Fibroblast of skin of scalp (primary cell): ENCODE results near the gene RPS2.

Experiments used
- DNase-seq: peaks from one replicate; pipeline ENCODE4 v3.0.0-alpha.2; 2013

The RPS2 gene

DNA sequence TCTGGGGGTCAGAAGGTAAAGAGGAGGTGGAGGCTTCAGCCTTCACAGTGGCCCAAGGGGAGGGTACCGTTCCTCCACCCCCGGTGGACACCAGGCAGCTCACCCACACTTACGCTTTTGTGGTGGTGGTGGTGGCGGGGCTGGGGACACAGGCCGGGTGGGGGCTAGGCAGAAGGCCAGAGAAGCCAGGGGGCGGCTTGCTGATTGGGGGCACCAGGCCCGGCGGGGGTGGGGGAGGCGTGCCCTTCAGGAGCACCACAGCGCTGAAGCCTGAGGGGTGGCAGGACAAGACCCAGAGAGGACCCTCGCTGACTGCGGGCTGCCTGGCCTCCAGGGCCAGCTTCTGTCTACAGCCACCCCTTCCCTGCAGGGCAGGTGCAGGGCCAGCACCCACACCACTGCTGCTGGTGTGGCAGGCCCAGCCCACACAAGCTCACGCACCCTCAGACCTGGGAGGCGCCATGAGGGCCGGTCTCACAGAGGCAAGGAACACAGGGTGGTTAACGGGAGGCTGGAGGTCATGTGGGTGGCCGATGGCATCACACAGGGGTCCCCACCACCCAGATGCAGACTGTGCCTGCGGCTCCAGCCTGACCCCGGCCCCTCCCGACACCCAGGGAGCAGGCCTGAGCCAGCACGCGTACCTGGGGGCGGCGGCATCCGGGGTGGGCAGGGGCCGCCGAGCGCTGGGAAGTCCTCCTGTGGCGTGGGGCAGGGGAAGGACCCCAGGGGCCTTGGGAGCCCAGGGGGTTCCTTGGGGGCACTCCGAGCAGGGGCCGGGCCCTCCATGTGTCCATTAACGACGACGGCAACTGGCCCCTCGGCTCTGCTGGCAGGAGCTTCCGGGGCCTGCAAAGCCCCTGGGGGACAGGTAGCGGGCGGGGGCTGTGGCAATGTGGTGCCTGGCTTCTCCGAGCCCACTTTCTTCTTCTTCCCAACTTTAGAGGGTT is 34.5 kb upstream of the RPS2 start:
- DNase-seq, result no peak

DNA sequence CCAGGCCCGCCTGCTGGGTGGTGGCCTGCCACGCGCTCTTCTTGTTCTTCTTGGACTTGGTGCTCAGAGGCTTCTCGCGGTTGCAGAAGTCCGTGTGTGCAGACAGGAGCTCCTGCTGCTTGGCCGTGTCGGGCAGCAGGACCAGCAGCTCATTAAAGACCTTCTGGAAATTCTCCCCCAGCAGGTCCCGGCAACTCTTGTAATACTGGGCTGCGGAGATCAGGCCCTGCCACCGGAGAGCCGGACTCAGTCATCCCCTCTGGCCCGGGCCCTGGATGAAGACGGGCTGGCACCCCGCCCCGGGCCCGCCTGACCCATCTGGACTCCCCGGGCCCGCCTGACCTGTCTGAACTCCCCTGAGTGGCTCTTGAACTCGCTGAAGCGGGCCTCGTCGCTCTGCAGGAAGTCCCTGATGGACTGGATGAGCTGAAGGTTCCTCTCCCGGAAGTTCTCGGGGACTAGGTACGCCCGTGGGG is 33.8 kb upstream of the RPS2 start:
- DNase-seq, result no peak

DNA sequence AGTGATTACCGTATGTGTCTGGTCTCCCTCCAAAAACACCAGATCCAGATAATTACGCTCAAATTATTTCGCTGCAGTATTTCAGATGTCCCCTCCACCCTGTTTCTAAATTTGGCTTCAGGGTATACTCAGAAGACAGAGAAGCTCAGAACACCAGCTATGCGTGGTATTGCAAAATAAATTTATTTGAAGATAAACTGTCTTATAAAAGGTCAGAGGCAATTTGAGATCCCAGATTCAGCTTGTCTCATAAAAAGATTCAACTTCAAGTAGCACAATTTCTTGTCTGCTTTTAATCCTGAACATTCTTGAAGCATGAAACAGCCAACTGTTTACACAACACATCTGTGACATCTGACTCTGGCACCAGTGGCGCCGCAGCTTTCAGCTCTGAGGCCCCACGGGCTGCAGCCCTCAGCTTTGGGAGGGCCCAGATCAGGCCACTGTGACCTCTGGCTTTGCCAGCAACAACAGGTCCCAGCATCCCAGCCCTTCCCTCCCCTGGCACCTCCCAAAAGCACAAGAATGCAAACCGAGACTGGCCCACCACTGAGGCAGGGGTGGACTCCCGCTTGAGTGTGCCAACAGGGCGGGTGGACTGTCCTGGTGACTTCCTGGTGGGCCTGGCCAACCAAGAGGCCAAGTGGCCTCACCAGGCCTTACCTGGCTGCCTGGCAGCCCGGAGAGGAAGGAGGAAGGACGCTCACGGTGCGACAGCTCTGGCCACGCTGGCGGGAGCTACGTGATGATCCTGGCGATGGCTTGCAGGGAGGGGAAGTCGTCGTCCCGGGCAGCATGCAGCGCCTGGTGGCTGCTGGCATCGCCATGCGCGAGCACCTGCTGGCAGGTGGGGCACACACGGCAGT is 33.1 kb upstream of the RPS2 start:
- no peak for DNase-seq

DNA sequence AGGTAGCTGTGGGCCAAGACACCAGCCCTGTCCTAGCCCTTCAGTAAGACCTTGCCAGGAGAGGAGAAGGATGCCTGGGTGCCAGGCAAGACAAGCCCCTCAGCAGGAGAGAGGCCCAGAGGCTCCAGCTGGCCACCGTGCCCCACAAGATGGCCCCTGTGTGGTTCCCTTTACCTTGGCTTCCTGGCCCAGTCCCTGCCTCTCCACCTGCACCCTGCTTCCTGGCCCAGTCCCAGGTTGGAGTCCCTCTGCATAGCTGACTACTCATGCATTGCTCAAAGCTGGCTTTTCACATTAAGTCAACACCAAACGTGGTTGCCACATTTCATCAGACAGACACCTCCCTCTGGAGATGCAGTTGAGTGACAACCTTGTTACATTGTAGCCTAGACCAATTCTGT is 29.1 kb upstream of the RPS2 start:
- DNase-seq, result peak; percentile 20

DNA sequence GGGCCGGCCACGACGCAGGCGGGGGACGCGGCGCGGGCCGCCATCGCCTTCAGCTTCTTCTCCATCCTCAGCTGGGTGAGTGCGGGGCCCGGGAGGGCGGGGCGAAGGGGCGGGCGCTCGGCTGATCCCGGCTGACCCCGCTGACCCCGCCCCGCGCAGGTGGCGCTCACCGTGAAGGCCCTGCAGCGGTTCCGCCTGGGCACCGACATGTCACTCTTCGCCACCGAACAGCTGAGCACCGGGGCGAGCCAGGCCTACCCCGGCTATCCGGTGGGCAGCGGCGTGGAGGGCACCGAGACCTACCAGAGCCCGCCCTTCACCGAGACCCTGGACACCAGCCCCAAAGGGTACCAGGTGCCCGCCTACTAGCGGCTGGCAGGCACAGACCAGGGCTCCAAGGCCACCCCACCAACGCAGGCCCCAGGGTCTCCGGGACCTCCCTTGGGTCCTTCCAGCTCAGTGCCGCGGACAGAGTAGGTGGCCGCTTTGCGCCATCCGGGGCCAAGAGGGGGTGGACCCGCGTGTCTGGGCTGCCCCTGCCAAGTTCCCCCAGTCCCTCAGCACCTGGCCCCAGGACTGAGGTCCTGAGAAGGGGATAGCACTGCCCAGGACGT is 28.2 kb upstream of the RPS2 start:
- no peak for DNase-seq

DNA sequence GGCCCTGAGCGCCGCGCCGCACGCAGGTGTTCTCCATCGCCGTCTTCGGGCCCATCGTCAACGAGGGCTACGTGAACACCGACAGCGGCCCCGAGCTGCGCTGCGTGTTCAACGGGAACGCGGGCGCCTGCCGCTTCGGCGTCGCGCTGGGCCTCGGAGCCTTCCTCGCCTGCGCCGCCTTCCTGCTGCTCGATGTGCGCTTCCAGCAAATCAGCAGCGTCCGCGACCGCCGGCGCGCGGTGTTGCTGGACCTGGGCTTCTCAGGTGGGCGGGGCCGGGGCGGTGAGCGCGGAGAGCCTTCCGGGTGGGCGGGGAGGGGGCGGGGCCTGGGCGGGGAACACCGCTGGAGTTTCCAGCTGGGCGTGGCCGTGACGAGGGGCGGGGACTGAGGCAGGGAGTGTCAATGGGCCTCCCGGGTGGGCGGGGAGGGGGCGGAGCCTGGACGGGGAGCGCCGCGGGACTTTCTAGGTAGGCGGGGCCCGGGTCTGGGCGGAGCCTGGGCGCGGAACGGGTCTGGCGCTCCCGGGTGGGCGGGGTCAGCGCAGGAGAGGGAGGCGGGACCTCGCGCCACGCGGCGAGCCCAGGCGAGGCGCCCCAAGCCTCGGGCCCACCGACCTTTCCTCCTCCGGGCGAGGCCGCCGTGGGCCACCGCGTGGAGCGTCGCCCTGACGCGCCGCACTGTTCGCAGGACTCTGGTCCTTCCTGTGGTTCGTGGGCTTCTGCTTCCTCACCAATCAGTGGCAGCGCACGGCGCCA is 27.5 kb upstream of the RPS2 start:
- DNase-seq, result peak; percentile 94

DNA sequence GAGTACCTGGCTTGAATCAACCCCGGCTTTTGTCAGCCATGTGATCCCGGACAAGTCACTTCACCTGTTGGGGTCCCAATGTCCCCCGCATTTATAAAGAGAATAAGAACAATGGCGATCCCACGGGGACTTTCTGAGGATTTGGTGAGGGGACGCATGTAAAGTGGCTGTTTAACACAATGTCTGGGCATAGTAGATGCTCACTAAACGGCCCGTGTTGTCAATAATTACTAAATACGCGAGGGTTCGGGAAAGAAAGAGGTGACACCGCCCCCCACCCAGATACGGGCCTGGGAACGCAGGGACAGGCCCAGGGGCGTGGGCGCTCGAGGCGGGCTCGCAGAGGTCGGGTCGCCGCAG is 26.9 kb upstream of the RPS2 start:
- DNase-seq, result no peak

DNA sequence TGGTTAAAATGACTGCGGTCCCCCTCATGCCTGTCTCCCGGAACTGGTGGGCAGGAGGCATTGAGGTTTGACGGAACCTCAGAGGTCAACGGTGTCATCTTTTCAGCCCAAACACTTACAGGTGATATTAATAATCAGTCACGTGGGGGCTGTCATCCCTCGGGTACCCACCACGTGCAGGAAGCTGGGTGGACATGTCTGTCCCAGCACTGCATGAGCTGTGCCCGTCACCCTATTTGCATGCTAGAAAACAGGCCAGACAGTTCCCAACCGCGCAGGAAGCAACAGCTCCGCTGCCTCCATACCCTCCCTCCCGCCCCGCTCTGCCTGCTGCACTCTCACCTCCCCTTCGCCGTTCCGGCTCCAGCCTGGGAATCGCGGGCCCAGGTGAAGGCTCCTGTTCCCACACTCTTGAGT is 26.5 kb upstream of the RPS2 start:
- no peak for DNase-seq

DNA sequence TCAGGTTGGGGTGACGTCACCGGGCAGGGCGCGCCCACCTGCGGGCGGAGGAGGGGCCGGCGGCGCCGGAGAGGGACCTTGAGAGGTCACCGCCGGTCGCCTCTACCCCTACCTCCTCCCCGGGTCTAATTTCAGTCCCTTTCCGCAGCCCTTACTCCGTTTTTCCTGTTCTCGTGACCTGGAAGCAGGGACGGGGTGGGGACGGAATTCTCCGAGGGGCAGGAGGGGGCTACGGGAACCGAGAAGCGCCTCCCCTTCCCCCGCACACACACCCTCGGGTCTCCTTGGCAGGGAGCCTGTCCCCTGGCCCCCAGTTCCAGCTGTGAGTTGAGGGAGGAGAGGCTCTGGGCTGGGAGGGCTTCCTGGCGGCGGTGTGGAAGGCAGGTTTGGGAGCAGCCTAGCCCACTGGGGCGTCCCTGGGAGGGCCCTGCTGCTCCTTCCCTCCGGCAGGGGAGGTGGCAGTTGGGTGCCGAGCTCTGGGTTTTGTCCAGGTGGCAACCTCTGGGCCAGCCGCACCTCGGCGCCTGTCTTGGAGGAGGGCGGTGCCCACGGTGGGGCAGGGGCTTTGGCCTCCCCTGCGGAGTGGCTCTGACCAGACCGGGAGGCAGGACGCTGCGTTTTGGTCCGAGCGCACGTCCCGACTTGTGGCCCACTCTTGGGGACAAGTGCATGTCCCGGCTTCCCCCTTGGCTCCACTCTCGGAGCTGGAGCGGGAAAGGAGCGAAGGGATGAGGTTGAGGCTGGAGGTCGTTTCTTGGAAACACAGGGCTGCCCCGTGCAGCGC is 25.9 kb upstream of the RPS2 start:
- no peak for DNase-seq

DNA sequence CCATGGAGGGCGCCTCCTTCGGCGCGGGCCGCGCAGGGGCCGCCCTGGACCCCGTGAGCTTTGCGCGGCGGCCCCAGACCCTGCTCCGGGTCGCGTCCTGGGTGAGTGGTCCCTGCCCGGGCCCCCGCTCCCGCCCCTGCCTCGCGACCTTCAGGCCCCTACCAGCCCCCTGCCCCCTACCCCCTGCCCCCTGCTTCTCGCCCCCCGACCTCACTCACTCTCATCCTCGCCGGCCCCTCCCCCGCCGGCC is 25.4 kb upstream of the RPS2 start:
- no peak for DNase-seq

DNA sequence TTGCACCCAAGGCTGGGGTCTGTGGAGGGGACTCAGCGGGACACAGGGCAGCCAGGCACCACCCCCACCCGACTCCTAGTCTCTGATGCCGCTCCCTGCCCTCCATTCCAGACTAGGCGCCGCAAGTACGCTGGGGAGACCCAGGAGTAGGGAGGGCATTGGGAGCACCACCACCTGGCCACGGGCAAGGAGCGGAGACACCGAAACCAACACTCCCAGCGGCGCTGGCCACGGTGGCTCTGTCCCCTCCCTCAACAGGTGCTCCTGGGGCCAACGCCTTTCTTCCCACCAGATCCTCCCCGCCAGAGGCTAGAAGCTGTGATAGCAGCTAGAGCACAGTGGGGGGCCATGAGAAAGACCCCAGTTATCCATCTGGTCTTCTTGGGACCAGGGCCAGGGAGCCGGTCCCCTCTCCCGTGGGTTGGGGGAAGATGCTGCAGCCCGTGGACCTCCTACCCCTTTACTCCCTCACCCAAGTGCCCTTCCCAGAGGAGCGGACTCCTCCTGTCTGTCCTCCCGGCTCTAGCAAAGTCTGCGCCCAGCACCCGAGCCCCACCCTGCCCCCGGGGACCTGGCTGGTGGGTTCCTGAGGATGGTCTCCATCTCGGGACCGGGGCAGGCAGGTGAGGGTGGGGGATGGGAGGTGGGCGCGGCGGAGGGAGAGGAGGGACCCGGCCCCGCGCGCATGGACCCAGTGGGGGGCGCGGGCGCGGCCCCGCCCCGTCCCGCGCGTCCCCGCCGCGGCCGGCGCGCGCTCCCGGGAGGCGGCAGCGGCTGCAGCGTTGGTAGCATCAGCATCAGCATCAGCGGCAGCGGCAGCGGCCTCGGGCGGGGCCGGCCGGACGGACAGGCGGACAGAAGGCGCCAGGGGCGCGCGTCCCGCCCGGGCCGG is 24.8 kb upstream of the RPS2 start, which contains the start of gene SYNGR3:
Gene SYNGR3 (plus strand): TSS at position 762 of the 892 bp plus-strand sequence. CDS start 133 bp downstream, outside the sequence.
- DNase-seq, result no peak

DNA sequence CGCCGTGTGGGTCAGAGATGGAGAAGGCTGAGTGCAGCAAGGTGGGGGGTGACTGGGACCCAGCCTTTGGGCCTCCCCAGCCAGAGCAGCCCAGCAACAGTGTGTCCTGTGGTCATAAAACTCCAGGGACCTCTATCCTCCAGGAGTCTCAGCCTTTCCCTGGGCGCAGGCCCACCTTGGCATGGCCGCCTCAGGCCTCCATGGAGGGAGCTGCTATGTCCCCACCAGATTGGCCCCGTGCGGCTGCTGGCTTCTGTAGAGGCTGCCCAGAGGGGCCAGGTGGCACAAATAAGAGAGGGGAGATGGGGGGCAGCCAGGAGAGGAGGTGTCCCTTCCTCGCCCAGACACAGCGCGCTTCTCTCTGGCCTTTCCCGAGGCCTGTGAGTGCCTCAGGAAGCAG is 22.6 kb upstream of the RPS2 start:
- DNase-seq, result no peak

DNA sequence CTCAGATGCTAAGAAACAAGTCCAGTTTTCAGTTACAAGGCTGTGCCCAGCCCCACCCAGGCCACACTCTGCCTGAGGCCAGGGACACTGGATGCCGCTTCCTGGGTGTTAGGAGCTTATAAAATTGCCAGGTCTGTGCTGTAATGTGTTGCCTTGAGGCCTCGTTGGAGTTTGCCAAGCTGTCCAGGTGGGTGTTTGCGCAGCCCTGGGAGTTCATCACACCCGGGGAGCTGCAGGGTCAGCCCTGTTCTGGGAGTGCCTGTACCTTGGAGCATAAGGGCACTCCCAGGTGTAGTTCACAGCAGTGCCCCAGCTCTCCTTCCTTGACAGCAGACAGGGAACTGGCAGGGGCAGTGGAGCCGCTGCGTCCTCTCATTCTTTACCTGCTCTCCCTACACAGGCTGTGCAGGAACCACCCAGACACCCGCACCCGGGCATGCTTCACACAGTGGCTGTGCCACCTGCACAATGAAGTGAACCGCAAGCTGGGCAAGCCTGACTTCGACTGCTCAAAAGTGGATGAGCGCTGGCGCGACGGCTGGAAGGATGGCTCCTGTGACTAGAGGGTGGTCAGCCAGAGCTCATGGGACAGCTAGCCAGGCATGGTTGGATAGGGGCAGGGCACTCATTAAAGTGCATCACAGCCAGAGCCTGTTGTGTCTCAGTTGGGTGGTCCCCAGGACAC is 21.0 kb upstream of the RPS2 start:
- DNase-seq, result no peak

DNA sequence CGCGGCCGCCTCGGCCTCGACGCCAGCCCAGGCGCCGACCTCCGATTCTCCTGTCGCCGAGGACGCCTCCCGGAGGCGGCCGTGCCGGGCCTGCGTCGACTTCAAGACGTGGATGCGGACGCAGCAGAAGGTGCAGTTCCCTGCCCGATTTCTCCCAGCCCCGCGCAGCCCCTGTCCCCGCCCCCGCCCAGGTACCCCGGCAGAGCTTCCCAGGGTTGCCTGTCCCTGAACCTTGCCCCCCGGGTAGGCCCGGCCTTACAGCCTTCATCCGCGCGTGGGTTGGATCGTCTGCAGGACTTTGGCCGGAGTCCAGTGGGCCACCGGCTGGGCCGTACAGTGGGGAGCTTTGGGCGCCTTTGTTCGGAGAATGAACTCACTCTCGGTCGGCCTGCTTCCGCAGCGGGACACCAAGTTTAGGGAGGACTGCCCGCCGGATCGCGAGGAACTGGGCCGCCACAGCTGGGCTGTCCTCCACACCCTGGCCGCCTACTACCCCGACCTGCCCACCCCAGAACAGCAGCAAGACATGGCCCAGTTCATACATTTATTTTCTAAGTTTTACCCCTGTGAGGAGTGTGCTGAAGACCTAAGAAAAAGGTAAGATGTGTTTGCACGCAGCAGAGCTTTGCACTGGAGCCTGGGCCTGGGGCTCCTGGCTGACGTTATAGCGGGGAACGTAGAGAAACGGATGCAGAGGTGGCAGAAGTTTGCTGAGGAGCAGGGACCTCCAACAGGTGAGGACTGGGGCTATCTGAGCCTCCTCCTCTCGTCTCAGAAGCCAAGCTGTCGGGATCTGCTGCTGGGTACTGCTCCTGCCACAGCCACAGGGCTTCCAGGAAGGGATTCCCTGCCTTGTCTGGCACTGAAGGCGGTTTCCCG is 20.0 kb upstream of the RPS2 start:
- DNase-seq, result no peak

DNA sequence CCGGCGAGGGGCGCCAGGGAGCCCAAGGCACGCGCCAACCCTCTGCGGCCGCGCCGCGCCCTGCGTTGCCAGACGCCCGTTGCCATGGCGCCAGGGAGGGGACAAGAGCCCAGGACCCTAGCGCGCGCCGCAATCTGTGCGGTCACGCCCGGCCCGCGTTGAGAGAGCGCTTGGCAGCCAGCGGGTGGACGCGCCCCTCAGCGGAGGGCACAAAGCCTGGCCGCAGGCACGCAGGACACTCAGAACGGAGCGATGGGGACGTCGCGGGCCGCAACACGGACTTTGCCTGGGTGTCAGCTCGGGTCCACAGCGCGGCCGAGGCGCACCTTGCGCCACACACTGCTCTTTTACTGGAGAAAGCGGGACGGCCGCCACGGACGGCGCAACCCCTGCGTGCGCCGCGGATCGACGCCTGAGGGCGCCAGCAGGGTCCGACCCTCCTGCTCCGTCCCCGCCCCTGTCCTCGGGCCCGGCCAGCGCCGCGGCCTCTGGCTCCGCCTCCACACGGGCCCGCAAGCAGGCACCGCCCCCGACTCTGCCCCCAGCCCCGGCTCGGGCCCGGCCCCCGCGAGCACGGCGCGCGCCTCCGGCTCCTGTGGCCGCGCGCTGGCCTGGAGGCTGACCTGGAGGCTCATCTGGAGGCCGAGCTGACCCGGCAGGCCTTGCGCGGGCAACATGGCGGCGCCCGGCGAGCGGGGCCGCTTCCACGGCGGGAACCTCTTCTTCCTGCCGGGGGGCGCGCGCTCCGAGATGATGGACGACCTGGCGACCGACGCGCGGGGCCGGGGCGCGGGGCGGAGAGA is 19.1 kb upstream of the RPS2 start, which contains the start of gene GFER:
Gene GFER (plus strand): TSS at position 650 of the 803 bp plus-strand sequence. CDS start 26 bp downstream, at position 676.
- peak; percentile 94 for DNase-seq

DNA sequence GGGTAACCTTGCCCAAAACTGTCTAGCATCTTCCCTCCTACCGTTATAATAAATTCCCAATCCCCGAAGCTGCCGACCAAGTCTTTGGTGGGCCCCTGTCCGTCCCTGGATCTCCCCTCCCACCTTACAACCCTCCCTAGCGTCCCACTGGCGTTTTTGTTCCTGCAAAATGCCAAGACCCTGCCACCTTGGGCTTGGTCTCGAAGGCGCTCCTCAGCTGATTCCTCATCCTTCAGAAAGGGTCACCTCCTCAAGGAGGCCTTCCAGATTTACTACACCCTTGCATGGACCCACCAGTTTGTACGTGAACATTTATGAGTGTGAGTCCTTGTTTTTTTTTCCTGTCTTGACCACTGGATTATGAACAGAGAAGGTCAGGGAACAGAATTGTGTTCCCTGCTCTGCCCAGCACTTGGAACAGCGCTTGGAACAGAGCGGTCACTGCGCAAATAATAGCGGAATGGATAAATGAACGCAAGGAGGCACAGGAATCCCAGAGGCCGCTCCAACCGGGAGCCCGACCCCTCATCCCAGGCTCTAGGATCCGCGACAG is 18.4 kb upstream of the RPS2 start:
- no peak for DNase-seq

DNA sequence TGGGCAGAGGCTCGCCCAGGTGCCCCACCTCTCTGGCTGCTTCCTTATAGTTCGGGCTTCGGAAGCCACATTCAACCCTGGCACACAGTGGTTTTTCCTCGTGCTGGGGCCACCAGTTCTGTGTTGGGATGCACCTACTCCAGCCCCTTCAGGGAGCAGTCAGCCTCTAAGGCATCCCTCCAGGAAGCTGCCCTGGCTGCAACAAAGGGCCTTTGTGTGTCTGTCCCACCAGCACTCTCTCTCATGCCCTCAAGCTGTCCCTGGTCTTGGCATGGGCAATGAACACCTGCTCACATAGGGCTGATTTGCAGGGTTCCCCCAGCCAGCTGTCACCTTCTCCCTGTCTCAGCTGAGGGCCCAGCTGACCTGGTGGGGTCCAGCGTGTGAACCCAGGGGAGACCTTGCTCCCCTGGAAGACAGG is 17.4 kb upstream of the RPS2 start:
- no peak for DNase-seq
